Activated B cell treated with CpG ODN at 0.5 μM for 24 hours (primary cell): ENCODE measurements around the gene NEURL1B. TPM values are rescaled to one million over a fixed set of nuclear protein-coding genes. Genes with fewer than 3 reads are reported as not detected.

ENCODE experiments used
- ATAC-seq: fragments of 200-7000 bp; cut with Tn5 transposase; one replicate; pipeline ENCODE4 v1.10.0; 2021; ENCODE audit warnings: low read depth, mild to moderate bottlenecking, moderate library complexity
- CTCF ChIA-PET: fragments of 350-600 bp; sonication (Branson Sonifier 250); formaldehyde crosslinking; loops from one replicate; lab custom pipeline; 2021; ENCODE audit warnings: antibody characterized with exemption; lab: Charles Lee
- POLR2A ChIA-PET: fragments of 350-600 bp; sonication (Branson Sonifier 250); formaldehyde crosslinking; loops from one replicate; lab custom pipeline; 2021; ENCODE audit warnings: antibody characterized with exemption; lab: Charles Lee
- DNase-seq: peaks from one replicate; pipeline ENCODE4 v3.0.0; 2022
- H3K27ac Mint-ChIP-seq: one replicate; pipeline ENCODE4 v1.8.0; 2020; ENCODE audit warnings: mixed read lengths
- H3K27me3 Mint-ChIP-seq: one replicate; pipeline ENCODE4 v1.8.0; 2021; ENCODE audit warnings: mixed read lengths
- H3K36me3 Mint-ChIP-seq: one replicate; pipeline ENCODE4 v1.8.0; 2021; ENCODE audit warnings: low read depth, mixed read lengths
- H3K4me1 Mint-ChIP-seq: one replicate; pipeline ENCODE4 v1.8.0; 2021; ENCODE audit warnings: mixed read lengths
- H3K4me3 Mint-ChIP-seq: one replicate; pipeline ENCODE4 v1.8.0; 2020; ENCODE audit warnings: mild to moderate bottlenecking, mixed read lengths
- H3K9me3 Mint-ChIP-seq: one replicate; pipeline ENCODE4 v1.8.0; 2020; ENCODE audit warnings: mixed read lengths
- CTCF ChIP-seq: fragments of 200-600 bp; IDR thresholded peaks from one replicate; pipeline ENCODE4 v1.8.0; 2022; ENCODE audit warnings: antibody characterized with exemption, mild to moderate bottlenecking
- intact Hi-C: fragments of 100-400 bp; cut with micrococcal nuclease; formaldehyde crosslinking; loops from one replicate; pipeline ENCODE4 v1.15.1; 2024
- total RNA-seq: library from RNA; stranded (reverse); gene quantifications from 2 replicates; pipeline ENCODE4 v1.2.3, GENCODE V29; 2022

The NEURL1B gene
- total RNA-seq, 1 donor from 2014 or later: 0.09 TPM

GRCh38 chr5:172661526-172661925, 20.5 kb downstream of the NEURL1B start:
- POLR2A ChIA-PET: no interaction called here
- intact Hi-C loops: no loop called here
- Mint-ChIP-seq H3K4me3 (no peak overlapping the region), H3K27ac (no peak overlapping the region), H3K4me1 (no peaks in the 10 kb centered on the region), H3K36me3 (no peaks in the 10 kb centered on the region), H3K27me3 (peaks cover 18% of the 10 kb centered on the region), H3K9me3 (no peaks in the 10 kb centered on the region)
- no peak for ATAC-seq
- DNase-seq: no peak
- CTCF ChIA-PET: no interaction called here
- no peak for TF ChIP-seq CTCF

GRCh38 chr5:172662596-172662995, 21.5 kb downstream of the NEURL1B start:
- DNase-seq (no peak), ATAC-seq (no peak)
- peaks cover 18% of the 10 kb centered on the region for H3K27me3 Mint-ChIP-seq
- H3K4me3 Mint-ChIP-seq: no peak overlapping the region
- ChIA-PET CTCF (no interaction called here), POLR2A (no interaction called here)
- H3K9me3 Mint-ChIP-seq: no peaks in the 10 kb centered on the region
- no peak for TF ChIP-seq CTCF
- no peak overlapping the region for H3K27ac Mint-ChIP-seq
- intact Hi-C loops: no loop called here
- no peaks in the 10 kb centered on the region for H3K4me1 Mint-ChIP-seq
- H3K36me3 Mint-ChIP-seq: no peaks in the 10 kb centered on the region

- no peak overlapping the region for H3K27ac Mint-ChIP-seq
- ATAC-seq (no peak), DNase-seq (no peak)
- no peak overlapping the region for H3K4me3 Mint-ChIP-seq
- no peak for TF ChIP-seq CTCF
- ChIA-PET CTCF (no interaction called here), POLR2A (no interaction called here)
- no peaks in the 10 kb centered on the region for H3K36me3 Mint-ChIP-seq
- H3K27me3 Mint-ChIP-seq: peaks cover 18% of the 10 kb centered on the region
- H3K9me3 Mint-ChIP-seq: no peaks in the 10 kb centered on the region
- no peaks in the 10 kb centered on the region for H3K4me1 Mint-ChIP-seq
- intact Hi-C loops: no loop called here
These were observed 23.0 kb downstream of the NEURL1B start for GRCh38 chr5:172664018-172664417.

GRCh38 chr5:172664681-172665541, 23.8 kb downstream of the NEURL1B start:
- CTCF ChIA-PET: no interaction called here
- TF ChIP-seq CTCF: no peak
- H3K9me3 Mint-ChIP-seq: no peaks in the 10 kb centered on the region
- no peaks in the 10 kb centered on the region for H3K36me3 Mint-ChIP-seq
- POLR2A ChIA-PET: no interaction called here
- intact Hi-C loops: no loop called here
- peaks cover 14% of the 10 kb centered on the region for H3K27me3 Mint-ChIP-seq
- DNase-seq (no peak), ATAC-seq (no peak)
- no peaks in the 10 kb centered on the region for H3K4me1 Mint-ChIP-seq
- no peak overlapping the region for H3K27ac Mint-ChIP-seq
- H3K4me3 Mint-ChIP-seq: no peak overlapping the region

GRCh38 chr5:172666251-172666650, 25.2 kb downstream of the NEURL1B start:
- H3K4me1 Mint-ChIP-seq: no peaks in the 10 kb centered on the region

More at GRCh38 chr5:172666251-172666650, 25.2 kb downstream of the NEURL1B start:
- H3K27me3 Mint-ChIP-seq: peaks cover 12% of the 10 kb centered on the region
- H3K9me3 Mint-ChIP-seq: peaks cover 2% of the 10 kb centered on the region
- H3K27ac Mint-ChIP-seq: no peak overlapping the region
- ChIA-PET CTCF (no interaction called here), POLR2A (no interaction called here)
- H3K4me3 Mint-ChIP-seq: no peak overlapping the region
- no peak for TF ChIP-seq CTCF
- no peak for DNase-seq
- no peaks in the 10 kb centered on the region for H3K36me3 Mint-ChIP-seq
- intact Hi-C loops: no loop called here
- ATAC-seq: no peak
